ENCODE data around the gene ZNF662.

GRCh38 chr3:42864321-42864950, 41.5 kb upstream of the ZNF662 start:
- TF ChIP-seq POLR2A (IDR thresholded peaks at IDR 0.05; ENCODE audit: low read depth, low read length) (no peak), POLR2AphosphoS5 (IDR thresholded peaks at IDR 0.05; ENCODE audit: low read depth, low read length) (no peak)
